GM19328 (cell line): Measurements from ENCODE around the gene KDM2B.

ENCODE experiments used
- ATAC-seq: cut with Tn5 transposase; IDR thresholded peaks from one replicate; pipeline ENCODE4 v1.9.1; 2021; ENCODE audit warnings: mild to moderate bottlenecking, moderate library complexity; ENCODE audit not compliant: unreplicated experiment

KDM2B gene

GRCh38 chr12:121532503-121533393 is 48.1 kb downstream of the KDM2B start:
- no peak for ATAC-seq

GRCh38 chr12:121531356-121531750 is 49.5 kb downstream of the KDM2B start:
- ATAC-seq: no peak

- no peak for ATAC-seq
Observed at GRCh38 chr12:121530600-121531355, 50.0 kb downstream of the KDM2B start.

GRCh38 chr12:121529184-121529583 is 51.6 kb downstream of the KDM2B start:
- ATAC-seq: no peak

GRCh38 chr12:121525411-121525810 is 55.4 kb downstream of the KDM2B start:
- ATAC-seq: no peak

GRCh38 chr12:121524196-121524916 is 56.5 kb downstream of the KDM2B start:
- no peak for ATAC-seq

GRCh38 chr12:121523741-121524140 is 57.1 kb downstream of the KDM2B start:
- no peak for ATAC-seq

- no peak for ATAC-seq
Observed at GRCh38 chr12:121522971-121523370, 57.9 kb downstream of the KDM2B start.

- ATAC-seq: no peak
Observed at GRCh38 chr12:121520586-121521086, 60.2 kb downstream of the KDM2B start.

- ATAC-seq: no peak
Observed at GRCh38 chr12:121520119-121520518, 60.7 kb downstream of the KDM2B start.

- ATAC-seq: no peak
Observed at GRCh38 chr12:121519227-121519626, 61.6 kb downstream of the KDM2B start.

GRCh38 chr12:121518656-121519055 is 62.2 kb downstream of the KDM2B start:
- ATAC-seq: no peak

- ATAC-seq: no peak
Observed at GRCh38 chr12:121516437-121517011, 64.3 kb downstream of the KDM2B start.

- no peak for ATAC-seq
Observed at GRCh38 chr12:121515615-121516014, 65.2 kb downstream of the KDM2B start.

- no peak for ATAC-seq
Observed at GRCh38 chr12:121514184-121514742, 66.6 kb downstream of the KDM2B start.

GRCh38 chr12:121513464-121514183 is 67.2 kb downstream of the KDM2B start:
- ATAC-seq: no peak

- no peak for ATAC-seq
Observed at GRCh38 chr12:121512561-121512960, 68.3 kb downstream of the KDM2B start.

GRCh38 chr12:121511916-121512315 is 68.9 kb downstream of the KDM2B start:
- no peak for ATAC-seq

GRCh38 chr12:121509339-121509738 is 71.5 kb downstream of the KDM2B start:
- ATAC-seq: no peak

GRCh38 chr12:121508533-121508932 is 72.3 kb downstream of the KDM2B start:
- ATAC-seq: no peak
